Adrenal gland (tissue), 12 donors: ENCODE measurements around the gene SSBP2. TPM values are rescaled to one million over a fixed set of nuclear protein-coding genes. Genes with fewer than 3 reads are reported as not detected.
"Not testable (repeated sequence)": the region's sequence is repeated elsewhere in the genome, so short reads cannot be mapped to it uniquely, and the experiment has no call there.

Experiments used
- DNase-seq, 7 donors: peaks; one replicate each; pipeline ENCODE4 v3.0.0-alpha.2; 2019 to 2020
- H3K27ac ChIP-seq, 5 donors: fragments of 200-600 bp; sonication (generic) in 4 of 5; 1 replicate in 3 of 5; 2 replicates in 2 of 5; pipeline versions ENCODE4 v1.5.1 to v1.8.0; 2016 to 2020; ENCODE audit warnings: mild to moderate bottlenecking in 1 of 5
- H3K27me3 ChIP-seq: fragments of 200-600 bp; 2 replicates; pipeline ENCODE4 v1.8.0; 2021
- H3K36me3 ChIP-seq, 2 donors: fragments of 200-600 bp; replicated peaks in 1 of 2; 1 replicate in 1 of 2; 2 replicates in 1 of 2; pipeline versions ENCODE4 v1.5.1 to v1.8.0; 2018 to 2022
- H3K4me1 ChIP-seq, 2 donors: fragments of 200-600 bp; replicated peaks in 1 of 2; 1 replicate in 1 of 2; 2 replicates in 1 of 2; pipeline versions ENCODE4 v1.5.1 to v1.8.0; 2018 to 2021
- H3K4me3 ChIP-seq, 4 donors: fragments of 200-600 bp; sonication (generic) in 3 of 4; one replicate each; pipeline ENCODE4 v1.5.1; 2016 to 2018
- H3K9me3 ChIP-seq, 3 donors: fragments of 200-600 bp; sonication (generic) in 1 of 3; replicated peaks in 1 of 3; 1 replicate in 2 of 3; 2 replicates in 1 of 3; pipeline versions ENCODE4 v1.5.1 to v1.8.0; 2016 to 2021
- CTCF ChIP-seq, 6 experiments: fragments of 450-650 bp in 4 of 6; fragments of 200-600 bp in 2 of 6; sonication (generic) in 1 of 6; IDR thresholded peaks; 1 replicate in 5 of 6; 2 replicates in 1 of 6; pipeline versions ENCODE4 v1.5.1 to v1.8.0; 2016 to 2021; ENCODE audit warnings: antibody characterized with exemption in 6 of 6, mild to moderate bottlenecking in 2 of 6, moderate library complexity in 1 of 6
- POLR2A ChIP-seq, 2 donors: fragments of 450-650 bp; IDR thresholded peaks; one replicate each; pipeline ENCODE4 v1.6.1; 2017; ENCODE audit warnings: antibody characterized with exemption in 2 of 2, mild to moderate bottlenecking in 2 of 2, moderate library complexity in 1 of 2
- WGBS, 4 donors: extraction: QIAGEN DNeasy Blood & Tissue Kit in 2 of 4; methylation state at CpG; one replicate each; pipeline versions ENCODE4 v1.1.5 to v1.1.7; 2013 to 2017; 5-methylcytosine and 5-hydroxymethylcytosine counted together
- intact Hi-C, 2 donors: fragments of 100-400 bp; cut with DNase I; formaldehyde crosslinking; loops; one replicate each; pipeline versions ENCODE4 v1.14.1 to v1.15.0; 2022 to 2023
- polyA plus RNA-seq, 3 donors: library from polyadenylated mRNA; stranded (reverse); fragments of 200-250 nt in 2 of 3; fragments of 350-450 nt in 1 of 3; fragmentation: Illumina TruSeq in 1 of 3; extraction: RNeasy Lipid Tissue Mini Kit (QIAGEN cat#74804) in 1 of 3; gene quantifications; one replicate each; pipeline ENCODE4 v1.2.3, GENCODE V29; 2013 to 2014
- total RNA-seq, 9 donors: library from RNA; depleted of rRNA in 4 of 9; stranded (reverse); fragments of >200 nt in 4 of 9; fragments of 120-200 nt in 1 of 9; fragmentation: NEBNext Ultra II Directional in 1 of 9; extraction: Animal tissue kit (Norgen Biotek cat#: 25700) in 1 of 9; gene quantifications; one replicate each; pipeline versions ENCODE4 v1.1.0 to v1.2.4, GENCODE V29; 2013 to 2023
- donor health status: healthy with polysubstance abuse.
- donor health status: Bipolar disorder and iron deficiency.
- donor health status: DM: yes; HTN: yes; CAD: no.
- donor health status: DM: no; HTN: no; CAD: no.
- donor health status: DM: no; HTN: no; CAD: no.
- donor health status: DM: yes; HTN: yes; CAD: no.

The SSBP2 gene
- total and polyA plus RNA-seq, 12 donors = 16.2 to 424 (median 25.4) TPM

DNA sequence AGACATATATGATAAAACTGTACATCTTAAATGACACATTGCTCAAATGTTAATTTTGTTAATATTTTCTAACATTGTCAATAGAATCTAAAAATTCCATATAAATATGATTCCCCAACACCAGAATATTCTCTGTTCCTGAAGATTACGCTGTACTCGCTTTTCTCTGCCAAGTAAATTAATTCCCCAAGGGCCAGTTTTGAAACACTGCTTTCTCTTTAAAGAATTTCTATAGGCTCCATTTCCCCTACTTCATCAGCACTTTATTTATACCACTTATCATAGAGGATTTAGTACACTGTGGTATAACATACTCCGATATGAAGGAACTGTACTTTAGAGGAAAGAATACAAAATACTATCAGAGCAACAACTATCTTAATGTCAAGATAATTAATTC, 255.6 kb downstream of the SSBP2 start:
- 96 to 98% (median 96%) methylated on average over 3 of the region's 3 CpGs for WGBS, 4 donors
- intact Hi-C loops = no loop called here
- no peak overlapping the region for H3K4me3 ChIP-seq
- no peaks in the 10 kb centered on the region for H3K9me3 ChIP-seq
- no peak overlapping the region for H3K27ac ChIP-seq
- TF ChIP-seq POLR2A (IDR thresholded peaks at IDR 0.05) (no peak), CTCF (IDR thresholded peaks at IDR 0.05) (no peak)
- H3K36me3 ChIP-seq = no peaks in the 10 kb centered on the region
- no peaks in the 10 kb centered on the region for H3K4me1 ChIP-seq
- no peaks in the 10 kb centered on the region for H3K27me3 ChIP-seq
- no peak for DNase-seq

- no peaks in the 10 kb centered on the region for H3K27me3 ChIP-seq
- intact Hi-C loops = no loop called here
- H3K9me3 ChIP-seq = no peaks in the 10 kb centered on the region
- no peaks in the 10 kb centered on the region for H3K36me3 ChIP-seq
- no peak overlapping the region for H3K27ac ChIP-seq
- no peak overlapping the region for H3K4me3 ChIP-seq
- TF ChIP-seq POLR2A (IDR thresholded peaks at IDR 0.05) (no peak), CTCF (IDR thresholded peaks at IDR 0.05) (no peak)
- no peaks in the 10 kb centered on the region for H3K4me1 ChIP-seq
- 95 to 99% (median 98%) methylated on average over 2 of the region's 2 CpGs for WGBS, 4 donors
- no peak for DNase-seq
These were observed 262.0 kb downstream of the SSBP2 start for GRCh38 chr5:81488862-81489261.

DNA sequence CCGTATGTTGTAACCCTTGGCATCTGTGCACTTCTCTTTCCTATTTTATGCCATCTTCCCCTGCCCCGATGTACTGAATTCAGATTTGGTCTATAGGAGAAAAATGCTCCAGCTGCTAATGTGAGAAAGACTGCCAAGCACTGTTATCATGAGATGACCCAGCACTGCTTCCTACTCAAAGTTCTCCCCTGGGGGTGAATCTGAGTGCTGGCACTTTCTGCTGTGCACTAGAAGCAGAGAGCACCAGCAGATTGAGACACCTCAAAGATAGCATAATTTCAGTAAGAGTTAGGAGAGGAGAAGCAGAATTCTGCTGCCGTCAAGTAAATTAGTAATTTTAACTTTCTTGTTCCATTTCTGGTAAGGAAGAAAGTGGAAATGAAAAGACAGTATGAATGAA, 264.2 kb downstream of the SSBP2 start:
- no peak overlapping the region for H3K4me3 ChIP-seq
- no peaks in the 10 kb centered on the region for H3K36me3 ChIP-seq
- H3K4me1 ChIP-seq = no peaks in the 10 kb centered on the region
- WGBS, 4 donors = 88 to 93% (median 89%) methylated on average over 3 of the region's 3 CpGs
- TF ChIP-seq POLR2A (IDR thresholded peaks at IDR 0.05) (no peak), CTCF (IDR thresholded peaks at IDR 0.05) (no peak)
- intact Hi-C loops = no loop called here
- H3K9me3 ChIP-seq = no peaks in the 10 kb centered on the region
- no peak overlapping the region for H3K27ac ChIP-seq
- DNase-seq = no peak
- H3K27me3 ChIP-seq = no peaks in the 10 kb centered on the region

- intact Hi-C loops = no loop called here
- Histone ChIP-seq H3K4me1 (no peaks in the 10 kb centered on the region), H3K4me3 (no peak overlapping the region), H3K36me3 (no peaks in the 10 kb centered on the region), H3K27me3 (no peaks in the 10 kb centered on the region), H3K27ac (no peak overlapping the region), H3K9me3 (no peaks in the 10 kb centered on the region)
- no peak for TF ChIP-seq POLR2A (IDR thresholded peaks at IDR 0.05)
- TF ChIP-seq CTCF (IDR thresholded peaks at IDR 0.05) = no peak
- WGBS, 4 donors = 72 to 90% (median 76%) methylated on average over 2 of the region's 2 CpGs
- DNase-seq = no peak
These were observed 268.3 kb downstream of the SSBP2 start for GRCh38 chr5:81482595-81482994.

- intact Hi-C loops, DNase-seq, H3K27ac ChIP-seq, H3K4me1 ChIP-seq, H3K9me3 ChIP-seq, H3K27me3 ChIP-seq, H3K4me3 ChIP-seq: not testable (repeated sequence)
- H3K36me3 ChIP-seq = peaks cover 0 to 13% of the 10 kb centered on the region in 2 donors
- WGBS, 4 donors = 88 to 100% (median 97%) methylated on average over 3 of the region's 3 CpGs
These were observed 277.5 kb downstream of the SSBP2 start for GRCh38 chr5:81473395-81473794.
